Upper lobe of left lung (tissue), 6 donors: ENCODE data around the gene NAA30. TPM values are rescaled to one million over a fixed set of nuclear protein-coding genes. Genes with fewer than 3 reads are reported as not detected.

Experiments used
- ATAC-seq, 2 donors: fragments of 200-7000 bp; cut with Tn5 transposase; one replicate each; pipeline ENCODE4 v1.9.1; 2022; ENCODE audit warnings: mild to moderate bottlenecking in 2 of 2, moderate library complexity in 2 of 2; ENCODE audit not compliant: low FRiP score in 2 of 2
- DNase-seq, 2 donors: peaks; one replicate each; pipeline ENCODE4 v3.0.0-alpha.2; 2019 to 2020
- H3K27ac ChIP-seq, 4 donors: fragments of 200-600 bp; sonication (generic); one replicate each; pipeline ENCODE4 v1.5.1; 2016 to 2019
- H3K27me3 ChIP-seq, 4 donors: fragments of 200-600 bp; sonication (generic); one replicate each; pipeline ENCODE4 v1.5.1; 2017 to 2019
- H3K36me3 ChIP-seq, 4 donors: fragments of 200-600 bp; sonication (generic); one replicate each; pipeline ENCODE4 v1.5.1; 2016 to 2019
- H3K4me1 ChIP-seq, 4 donors: fragments of 200-600 bp; sonication (generic); one replicate each; pipeline ENCODE4 v1.5.1; 2018 to 2019
- H3K4me3 ChIP-seq, 4 donors: fragments of 200-600 bp; sonication (generic); one replicate each; pipeline ENCODE4 v1.5.1; 2017 to 2019; ENCODE audit warnings: mild to moderate bottlenecking in 2 of 4, moderate library complexity in 1 of 4
- H3K9me3 ChIP-seq, 4 donors: fragments of 200-600 bp; sonication (generic); one replicate each; pipeline ENCODE4 v1.5.1; 2018 to 2019
- CTCF ChIP-seq, 6 experiments: fragments of 450-650 bp in 4 of 6; fragments of 200-600 bp in 2 of 6; sonication (generic) in 2 of 6; IDR thresholded peaks; one replicate each; pipeline ENCODE4 v1.5.1; 2016 to 2019; ENCODE audit warnings: antibody characterized with exemption in 6 of 6
- EP300 ChIP-seq, 4 donors: sonication (generic); formaldehyde crosslinking; IDR thresholded peaks; one replicate each; pipeline ENCODE4 v1.5.1; 2017; ENCODE audit warnings: antibody characterized with exemption in 4 of 4, control low read depth in 2 of 4
- POLR2A ChIP-seq, 4 donors: fragments of 450-650 bp; IDR thresholded peaks; one replicate each; pipeline ENCODE4 v1.5.1; 2016 to 2017; ENCODE audit warnings: antibody characterized with exemption in 4 of 4, mild to moderate bottlenecking in 2 of 4
- POLR2AphosphoS5 ChIP-seq, 2 donors: sonication (generic); formaldehyde crosslinking; IDR thresholded peaks; one replicate each; pipeline ENCODE4 v1.5.1; 2017; ENCODE audit warnings: antibody characterized with exemption in 2 of 2
- WGBS, 2 donors: methylation state at CpG; one replicate each; pipeline ENCODE4 v1.1.5; 2017 to 2018; 5-methylcytosine and 5-hydroxymethylcytosine counted together
- total RNA-seq, 6 donors: library from RNA; depleted of rRNA in 4 of 6; stranded (reverse); fragments of >200 nt in 4 of 6; gene quantifications; one replicate each; pipeline versions ENCODE4 v1.1.0 to v1.2.1, GENCODE V29; 2016 to 2021
- donor health status: DM: no; HTN: no; CAD: no; lungs with moderate emphysema.
- donor health status: DM: no; HTN: yes; CAD: no; lungs with severe emphysema.

The NAA30 gene
- total RNA-seq, 6 donors from 2014 or later = 3.0 to 23.9 (median 10.0) TPM

DNA sequence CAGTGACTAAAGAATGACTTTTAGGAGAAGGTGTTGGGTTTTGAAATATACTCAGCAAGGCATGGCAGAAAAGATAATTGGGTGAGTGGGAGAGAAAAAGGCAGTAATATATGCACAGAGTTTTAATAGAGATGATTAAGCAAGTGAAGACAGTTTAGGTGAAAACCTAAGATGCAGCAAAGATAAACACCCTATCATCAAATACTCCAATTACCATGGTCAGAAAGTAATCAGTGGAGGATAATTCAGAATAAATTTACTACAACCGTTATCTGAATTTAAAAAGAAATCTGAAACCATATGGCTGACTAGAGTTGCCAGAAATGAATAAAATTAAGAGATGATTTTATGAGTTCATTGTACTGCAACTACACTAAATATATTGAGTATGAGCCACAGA lies 26.8 kb downstream of the NAA30 start:
- H3K27ac ChIP-seq = no peak overlapping the region
- H3K36me3 ChIP-seq = no peaks in the 10 kb centered on the region
- 79 to 97% methylated on average over 1 of the region's 1 CpG for WGBS, 2 donors
- no peaks in the 10 kb centered on the region for H3K9me3 ChIP-seq
- no peaks in the 10 kb centered on the region for H3K4me1 ChIP-seq
- H3K4me3 ChIP-seq = no peak overlapping the region
- no peak for TF ChIP-seq EP300 (IDR thresholded peaks at IDR 0.05)
- TF ChIP-seq CTCF (IDR thresholded peaks at IDR 0.05) = no peak
- H3K27me3 ChIP-seq = no peaks in the 10 kb centered on the region
- ATAC-seq (no peak), DNase-seq (no peak)

DNA sequence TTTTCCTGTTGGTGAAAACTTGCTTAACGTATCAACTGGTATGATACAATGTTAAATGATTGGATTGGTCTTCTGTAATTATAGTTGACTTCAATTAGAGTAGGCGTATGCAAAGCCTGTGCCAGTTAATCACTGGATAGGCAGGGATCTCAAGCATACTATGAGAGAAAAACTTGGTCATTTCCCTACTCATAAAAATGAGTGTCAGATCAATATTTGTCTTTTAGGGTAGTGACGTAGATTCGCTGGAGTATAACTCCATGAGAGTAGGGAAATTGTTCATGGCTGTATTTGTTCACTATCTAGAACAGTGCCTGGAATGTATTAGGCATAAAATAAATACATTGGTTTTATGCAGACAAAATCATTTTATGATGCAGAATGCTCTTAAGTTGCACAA lies 28.6 kb downstream of the NAA30 start:
- no peaks in the 10 kb centered on the region for H3K9me3 ChIP-seq
- DNase-seq (no peak), ATAC-seq (no peak)
- no peaks in the 10 kb centered on the region for H3K27me3 ChIP-seq
- TF ChIP-seq EP300 (IDR thresholded peaks at IDR 0.05) (no peak), CTCF (IDR thresholded peaks at IDR 0.05) (no peak), POLR2AphosphoS5 (IDR thresholded peaks at IDR 0.05) (no peak), POLR2A (IDR thresholded peaks at IDR 0.05) (no peak)
- H3K36me3 ChIP-seq = no peaks in the 10 kb centered on the region
- H3K4me1 ChIP-seq = no peaks in the 10 kb centered on the region
- H3K27ac ChIP-seq = no peak overlapping the region
- H3K4me3 ChIP-seq = no peak overlapping the region
- 88 to 91% methylated on average over 4 of the region's 4 CpGs for WGBS, 2 donors

- H3K4me3 ChIP-seq = no peak overlapping the region
- H3K27me3 ChIP-seq = no peaks in the 10 kb centered on the region
- 81% methylated on average over 4 of the region's 4 CpGs for WGBS, 2 donors
- no peaks in the 10 kb centered on the region for H3K4me1 ChIP-seq
- no peak overlapping the region for H3K27ac ChIP-seq
- H3K36me3 ChIP-seq = no peaks in the 10 kb centered on the region
- ATAC-seq = no peak
- DNase-seq = no peak
- H3K9me3 ChIP-seq = no peaks in the 10 kb centered on the region
- TF ChIP-seq POLR2AphosphoS5 (IDR thresholded peaks at IDR 0.05) = no peak
- TF ChIP-seq EP300 (IDR thresholded peaks at IDR 0.05) = no peak
- no peak for TF ChIP-seq POLR2A (IDR thresholded peaks at IDR 0.05)
- TF ChIP-seq CTCF (IDR thresholded peaks at IDR 0.05) = no peak
Measured at GRCh38 chr14:57420033-57420432, 29.6 kb downstream of the NAA30 start.

DNA sequence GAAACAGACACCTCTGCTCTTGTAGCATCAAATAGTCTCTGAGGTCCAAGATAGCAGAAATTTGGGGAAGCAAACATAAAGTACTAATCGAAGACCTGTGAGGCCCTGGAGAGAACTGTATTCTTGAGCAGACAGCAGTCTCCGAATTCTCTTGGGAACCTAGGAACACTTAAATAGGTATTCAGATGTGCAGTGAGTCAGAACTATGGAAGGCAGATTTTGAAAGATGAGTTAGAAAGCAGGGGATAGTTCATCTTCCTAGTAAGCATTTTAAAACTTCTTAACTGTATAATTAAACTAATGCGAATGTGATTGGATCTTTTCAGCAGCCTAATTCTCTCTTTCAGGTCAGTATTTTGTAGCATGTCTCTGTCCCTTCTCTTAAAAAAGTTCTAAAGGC lies 30.6 kb downstream of the NAA30 start:
- TF ChIP-seq CTCF (IDR thresholded peaks at IDR 0.05) (no peak), EP300 (IDR thresholded peaks at IDR 0.05) (no peak), POLR2AphosphoS5 (IDR thresholded peaks at IDR 0.05) (no peak), POLR2A (IDR thresholded peaks at IDR 0.05) (no peak)
- no peak for ATAC-seq
- H3K4me1 ChIP-seq = no peaks in the 10 kb centered on the region
- H3K9me3 ChIP-seq = no peaks in the 10 kb centered on the region
- H3K4me3 ChIP-seq = no peak overlapping the region
- DNase-seq = no peak
- H3K27ac ChIP-seq = no peak overlapping the region
- WGBS, 2 donors = 91 to 97% methylated on average over 3 of the region's 3 CpGs
- H3K27me3 ChIP-seq = no peaks in the 10 kb centered on the region
- no peaks in the 10 kb centered on the region for H3K36me3 ChIP-seq

GRCh38 chr14:57435923-57436322 lies 45.5 kb downstream of the NAA30 start:
- ATAC-seq (no peak), DNase-seq (no peak)
- no peaks in the 10 kb centered on the region for H3K9me3 ChIP-seq
- H3K36me3 ChIP-seq = no peaks in the 10 kb centered on the region
- no peak overlapping the region for H3K4me3 ChIP-seq
- H3K27ac ChIP-seq = no peak overlapping the region
- TF ChIP-seq EP300 (IDR thresholded peaks at IDR 0.05) = no peak
- TF ChIP-seq POLR2AphosphoS5 (IDR thresholded peaks at IDR 0.05) = no peak
- TF ChIP-seq POLR2A (IDR thresholded peaks at IDR 0.05) = no peak
- TF ChIP-seq CTCF (IDR thresholded peaks at IDR 0.05) = no peak
- H3K4me1 ChIP-seq = no peaks in the 10 kb centered on the region
- H3K27me3 ChIP-seq = no peaks in the 10 kb centered on the region
